Measurements from ENCODE around the gene LDLRAD4.

DNA sequence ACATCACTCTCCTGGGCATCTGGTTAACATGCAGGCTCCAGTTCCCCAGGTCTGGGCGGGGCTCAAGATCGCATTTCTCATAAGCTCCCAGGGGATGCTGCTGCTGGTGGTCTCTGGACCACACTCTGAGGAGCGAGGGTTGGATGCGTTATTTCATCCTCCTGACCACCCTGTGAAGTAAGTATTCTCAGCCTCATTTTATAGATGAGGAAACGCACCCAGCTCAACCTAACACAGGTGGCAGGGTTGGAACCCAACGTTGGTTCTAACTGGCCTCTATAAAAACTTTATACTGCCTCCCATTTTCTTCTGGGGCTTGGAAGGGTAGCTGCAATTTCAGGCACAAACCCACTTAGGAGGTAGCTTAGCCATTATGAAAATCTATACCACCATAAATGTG is 387.3 kb downstream of the LDLRAD4 start:
- TF ChIP-seq POLR2AphosphoS5 (IDR thresholded peaks at IDR 0.05; ENCODE audit: borderline replicate concordance, low read depth, low read length) (no peak), EZH2 (IDR thresholded peaks at IDR 0.05) (no peak)

Data from SK-N-MC (cell line).